Measurements from ENCODE around the gene TFPI2.
"Not testable (repeated sequence)": the region's sequence is repeated elsewhere in the genome, so short reads cannot be mapped to it uniquely, and the experiment has no call there.

Gene TFPI2, protein sequence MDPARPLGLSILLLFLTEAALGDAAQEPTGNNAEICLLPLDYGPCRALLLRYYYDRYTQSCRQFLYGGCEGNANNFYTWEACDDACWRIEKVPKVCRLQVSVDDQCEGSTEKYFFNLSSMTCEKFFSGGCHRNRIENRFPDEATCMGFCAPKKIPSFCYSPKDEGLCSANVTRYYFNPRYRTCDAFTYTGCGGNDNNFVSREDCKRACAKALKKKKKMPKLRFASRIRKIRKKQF

DNA sequence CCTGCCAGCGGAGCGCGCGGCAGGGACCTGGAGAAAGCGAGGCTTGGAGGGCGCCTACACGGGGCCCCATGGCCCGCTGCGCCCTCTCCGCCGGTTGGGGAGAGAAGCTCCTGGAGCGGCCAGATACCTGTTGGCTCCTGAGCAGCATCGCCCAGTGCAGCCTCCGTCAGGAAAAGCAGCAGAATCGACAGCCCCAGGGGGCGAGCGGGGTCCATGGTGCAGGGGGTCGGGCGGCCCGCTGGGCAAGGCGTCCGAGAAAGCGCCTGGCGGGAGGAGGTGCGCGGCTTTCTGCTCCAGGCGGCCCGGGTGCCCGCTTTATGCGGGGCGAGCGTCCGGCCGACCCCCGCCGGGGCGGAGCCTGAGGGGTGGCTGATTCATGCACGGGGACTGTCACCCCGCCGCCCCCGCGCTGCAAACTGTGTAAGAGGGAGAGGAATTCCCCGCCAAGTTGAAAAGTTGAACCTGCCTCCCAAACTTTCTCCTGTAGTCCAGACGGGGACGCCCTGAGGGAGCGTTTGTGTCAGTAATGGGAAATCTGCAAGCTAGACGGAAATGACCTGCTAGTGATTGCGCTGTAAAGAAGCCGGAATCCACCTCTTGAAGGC lies at the start of gene TFPI2:
TFPI2 (minus strand) TSS at position 290 of the 605 bp plus-strand sequence; CDS start at position 215, 75 bp downstream.
- peak in 1 of 4 experiments; percentile 3 for DNase-seq (ENCODE audit: low read depth in 4 of 4, low spot score in 1 of 4)

- no peak for DNase-seq (ENCODE audit: low read depth in 4 of 4, low spot score in 1 of 4)
Measured at GRCh38 chr7:93938293-93938692, 47.7 kb upstream of the TFPI2 start.

DNA sequence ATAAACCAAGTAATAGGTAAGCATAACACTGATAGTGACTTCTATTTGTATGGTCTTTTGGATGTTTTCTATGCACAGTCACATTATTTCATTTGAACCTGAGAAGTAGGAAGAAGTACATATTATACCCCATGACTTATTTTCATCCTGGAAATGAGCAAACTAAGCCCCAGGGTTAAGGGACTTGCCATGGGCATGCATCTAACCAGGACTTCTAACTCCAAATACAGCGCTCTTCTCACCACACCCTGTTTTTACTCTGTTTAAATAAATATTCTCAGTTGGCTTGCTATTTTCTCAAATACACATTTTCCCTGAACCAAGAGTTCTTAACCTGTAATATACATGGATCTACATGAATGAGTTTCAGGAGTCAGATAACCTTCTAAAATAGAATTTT lies 47.3 kb upstream of the TFPI2 start:
- DNase-seq (ENCODE audit: low read depth in 4 of 4, low spot score in 1 of 4): no peak

GRCh38 chr7:93935102-93935501 lies 44.5 kb upstream of the TFPI2 start:
- no peak for DNase-seq (ENCODE audit: low read depth in 4 of 4, low spot score in 1 of 4)

- no peak for DNase-seq (ENCODE audit: low read depth in 4 of 4, low spot score in 1 of 4)
Measured at GRCh38 chr7:93933156-93933555, 42.6 kb upstream of the TFPI2 start.

GRCh38 chr7:93931655-93932054 lies 41.1 kb upstream of the TFPI2 start:
- DNase-seq (ENCODE audit: low read depth in 4 of 4, low spot score in 1 of 4): no peak

DNA sequence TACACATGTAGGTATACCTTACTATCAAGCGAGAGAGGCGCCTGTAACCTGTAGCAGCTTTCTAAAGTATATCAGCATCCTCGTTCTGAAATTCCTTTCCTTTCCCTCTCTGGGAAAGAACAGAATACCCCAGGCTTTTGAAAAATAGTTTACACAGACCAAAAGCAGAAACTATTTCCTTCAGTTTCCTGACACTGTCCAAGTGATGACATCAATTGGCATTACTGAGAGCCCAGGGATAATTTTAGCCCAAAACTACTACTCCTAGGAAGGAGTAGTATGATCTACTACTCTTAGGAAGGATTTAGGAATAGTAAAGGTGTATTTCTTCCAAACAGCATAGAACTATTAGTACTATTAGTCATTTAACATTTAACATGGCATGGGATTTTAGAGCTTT lies 37.0 kb upstream of the TFPI2 start:
- DNase-seq (ENCODE audit: low read depth in 4 of 4, low spot score in 1 of 4): no peak

GRCh38 chr7:93926800-93927199 lies 36.2 kb upstream of the TFPI2 start:
- no peak for DNase-seq (ENCODE audit: low read depth in 4 of 4, low spot score in 1 of 4)

DNA sequence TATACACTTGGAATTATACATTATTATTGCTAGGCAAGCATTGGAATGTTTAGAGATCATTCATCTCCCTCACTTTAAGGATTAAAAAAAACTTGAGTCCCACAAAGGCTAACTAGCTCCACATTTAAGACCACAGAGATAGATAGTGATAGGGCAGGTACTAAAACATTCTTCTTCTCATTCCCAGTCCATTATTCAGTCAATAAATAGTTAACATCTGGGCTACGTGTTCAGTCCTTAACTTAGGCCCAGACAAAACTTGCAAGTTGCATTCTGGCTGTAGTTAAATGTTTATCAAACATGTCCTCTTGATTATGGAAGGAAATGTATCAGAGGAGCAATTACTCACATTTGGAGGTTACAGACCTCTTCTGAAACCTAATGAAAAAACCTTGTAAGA lies 33.4 kb upstream of the TFPI2 start:
- no peak for DNase-seq (ENCODE audit: low read depth in 4 of 4, low spot score in 1 of 4)

DNA sequence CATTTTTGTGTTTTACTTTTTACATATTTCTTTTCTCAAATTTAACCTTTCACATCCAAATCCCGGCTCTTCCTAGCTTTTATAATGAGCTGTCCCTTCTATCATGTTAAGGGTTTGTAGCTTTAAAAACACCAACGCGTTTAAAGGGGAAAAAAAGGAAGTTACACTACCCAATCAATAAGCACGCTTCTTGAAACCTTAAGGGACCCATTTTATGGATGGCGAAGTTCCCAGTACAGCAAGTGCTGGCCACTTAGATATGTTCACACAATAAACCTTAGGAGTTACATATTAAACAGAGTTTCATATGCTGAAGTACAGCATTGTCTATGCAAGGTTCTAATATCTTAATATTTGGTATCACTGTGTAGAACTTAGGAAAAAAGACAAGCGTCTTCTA lies 32.7 kb upstream of the TFPI2 start:
- no peak for DNase-seq (ENCODE audit: low read depth in 4 of 4, low spot score in 1 of 4)

GRCh38 chr7:93921607-93922566 lies 31.3 kb upstream of the TFPI2 start, which contains the start of gene GNG11:
Gene GNG11, plus strand, starts transcription at chr7:93921735. Its CDS starts 403 bp downstream, at chr7:93922138.
- peak in 1 of 4 experiments; percentile 6 for DNase-seq (ENCODE audit: low read depth in 4 of 4, low spot score in 1 of 4)

- DNase-seq (ENCODE audit: low read depth in 4 of 4, low spot score in 1 of 4): no peak
Measured at GRCh38 chr7:93921186-93921585, 30.6 kb upstream of the TFPI2 start.

DNA sequence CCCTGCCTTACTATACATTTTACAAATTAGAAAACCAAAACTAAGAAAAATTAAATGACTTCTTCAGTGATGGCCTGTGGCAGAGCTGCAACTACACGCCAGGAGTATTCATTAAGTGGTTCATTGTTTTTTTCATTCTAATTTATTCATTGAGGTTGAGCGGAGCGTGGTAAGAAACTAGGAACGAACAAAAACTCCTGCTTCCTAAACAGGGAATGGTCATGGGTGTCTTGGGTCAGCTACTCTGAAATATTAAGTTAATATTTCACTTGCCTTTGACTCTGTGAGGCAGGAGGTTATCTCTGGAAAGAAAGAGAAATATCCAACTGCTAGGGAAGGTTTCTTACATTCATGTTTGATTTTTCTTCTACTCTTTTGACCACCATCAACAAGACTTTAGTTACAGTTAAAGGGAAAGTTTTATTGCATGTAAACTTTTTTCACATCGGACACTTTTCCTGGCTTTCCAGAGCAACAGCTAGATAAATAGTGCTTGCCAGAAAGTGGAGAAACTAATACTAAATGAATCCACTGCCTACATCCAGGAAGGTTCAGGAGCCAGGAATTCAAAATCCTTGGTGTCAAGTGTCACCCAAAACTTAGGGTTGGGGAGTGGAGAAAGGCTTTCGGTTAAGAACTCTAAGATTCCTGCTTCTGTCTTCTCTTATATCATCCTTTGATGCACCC lies 30.1 kb upstream of the TFPI2 start:
- DNase-seq (ENCODE audit: low read depth in 4 of 4, low spot score in 1 of 4): no peak

DNA sequence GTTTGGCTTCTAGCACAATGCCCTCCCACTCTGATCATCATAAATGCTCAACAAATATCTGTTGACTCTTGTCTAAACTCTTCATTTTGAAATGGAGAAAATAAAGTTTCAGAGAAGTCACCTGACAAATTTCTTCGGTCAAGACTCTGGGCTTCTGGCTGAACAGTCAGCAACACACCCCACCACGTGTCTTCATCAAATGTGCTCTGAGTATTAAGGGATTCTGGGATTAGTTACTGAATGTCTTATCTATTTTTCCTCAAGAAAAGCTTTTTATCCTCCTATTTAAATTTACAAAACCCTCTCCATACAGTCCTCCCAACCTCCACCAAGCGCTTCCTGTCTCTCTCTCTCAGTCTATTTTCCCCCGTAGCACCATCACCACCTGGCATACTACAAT lies 25.8 kb upstream of the TFPI2 start:
- not testable (repeated sequence) for DNase-seq (ENCODE audit: low read depth in 4 of 4, low spot score in 1 of 4)

GRCh38 chr7:93915888-93916287 lies 25.3 kb upstream of the TFPI2 start:
- not testable (repeated sequence) for DNase-seq (ENCODE audit: low read depth in 4 of 4, low spot score in 1 of 4)

DNA sequence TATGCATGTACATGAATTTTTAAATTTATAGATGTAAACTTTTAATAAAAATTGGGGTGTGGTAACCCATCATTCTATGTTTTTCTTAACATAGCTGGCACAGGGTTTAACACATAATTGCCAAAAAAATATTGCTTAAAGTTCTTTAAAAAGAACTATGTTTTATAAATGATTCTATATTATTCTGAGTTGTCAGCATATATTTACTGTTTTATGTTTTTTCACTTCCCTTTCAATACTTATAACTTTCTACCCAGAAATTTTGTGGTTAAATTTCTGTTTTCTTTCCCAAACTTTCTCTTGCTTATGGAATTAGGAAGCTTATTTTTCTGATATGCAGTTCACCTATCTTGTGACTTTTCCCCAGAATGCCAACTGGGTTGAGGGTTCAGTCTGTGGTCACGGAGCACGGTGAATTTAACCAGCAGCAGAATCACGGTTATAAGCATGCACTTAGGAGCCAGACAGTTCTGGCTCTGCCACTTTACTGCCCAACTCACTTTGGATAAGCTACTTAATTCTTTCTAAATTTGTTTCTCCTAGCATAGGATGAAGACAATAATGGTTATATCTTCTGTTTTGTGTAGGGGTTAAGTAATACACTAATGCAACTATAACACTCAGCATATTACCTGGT lies 24.8 kb upstream of the TFPI2 start:
- DNase-seq (ENCODE audit: low read depth in 4 of 4, low spot score in 1 of 4): not testable (repeated sequence)

- DNase-seq (ENCODE audit: low read depth in 4 of 4, low spot score in 1 of 4): no peak
Measured at GRCh38 chr7:93914581-93915066, 24.1 kb upstream of the TFPI2 start.

DNA sequence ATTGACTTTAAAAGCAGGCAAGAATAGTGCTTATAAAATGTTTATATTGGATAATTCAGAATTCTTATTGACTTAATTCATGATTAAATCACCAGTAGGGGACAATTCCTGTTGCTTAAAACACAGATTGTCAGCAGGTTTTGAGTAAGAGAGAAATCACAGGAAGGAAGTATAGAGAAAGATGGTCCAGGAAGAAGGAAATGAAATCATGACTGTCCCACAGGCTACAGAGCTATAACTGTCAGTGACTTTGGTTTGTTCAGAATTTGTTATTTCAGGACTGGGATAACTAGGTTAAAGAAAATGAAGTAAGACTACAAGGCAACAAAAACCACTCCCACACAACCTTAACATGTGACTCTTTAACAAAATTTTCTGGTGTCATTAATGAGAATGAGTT lies 22.6 kb upstream of the TFPI2 start:
- DNase-seq (ENCODE audit: low read depth in 4 of 4, low spot score in 1 of 4): no peak

- DNase-seq (ENCODE audit: low read depth in 4 of 4, low spot score in 1 of 4): not testable (repeated sequence)
Measured at GRCh38 chr7:93911661-93912060, 21.1 kb upstream of the TFPI2 start.

DNA sequence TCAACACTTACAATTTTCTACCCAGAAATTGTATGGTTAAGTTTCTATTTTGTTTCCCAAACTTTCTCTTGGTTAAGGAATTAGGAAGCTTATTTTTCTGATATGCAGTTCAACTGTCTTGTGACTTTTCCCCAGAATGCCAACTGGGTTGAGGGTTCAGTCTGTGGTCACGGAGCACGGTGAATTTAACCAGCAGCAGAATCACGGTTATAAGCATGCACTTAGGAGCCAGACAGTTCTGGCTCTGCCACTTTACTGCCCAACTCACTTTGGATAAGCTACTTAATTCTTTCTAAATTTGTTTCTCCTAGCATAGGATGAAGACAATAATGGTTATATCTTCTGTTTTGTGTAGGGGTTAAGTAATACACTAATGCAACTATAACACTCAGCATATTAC lies 20.7 kb upstream of the TFPI2 start:
- DNase-seq (ENCODE audit: low read depth in 4 of 4, low spot score in 1 of 4): not testable (repeated sequence)

Data from stimulated activated CD4-positive, alpha-beta T cell treated with anti-CD3 and anti-CD28 coated beads, Interleukin-1b, Interleukin-23, amount 100 ng/mL, for 24 hours (primary cell).